Smooth muscle cell (in vitro differentiated cells): ENCODE data around the gene ARVCF. TPM values are rescaled to one million over a fixed set of nuclear protein-coding genes. Genes with fewer than 3 reads are reported as not detected.

Source experiments
- DNase-seq: peaks from one replicate; lab custom pipeline; 2025; ENCODE audit not compliant: unreplicated experiment; lab: John Stamatoyannopoulos, UW
- H2AFZ ChIP-seq: fragments of 200-600 bp; sonication (generic); 2 replicates; pipeline ENCODE4 v1.6.0; 2016; ENCODE audit warnings: antibody characterized with exemption, low read depth, mild to moderate bottlenecking
- H3F3A ChIP-seq: fragments of 200-600 bp; sonication (generic); 2 replicates; pipeline ENCODE4 v1.6.0; 2017; ENCODE audit warnings: antibody characterized with exemption, low read depth
- H3K27ac ChIP-seq: fragments of 200-600 bp; sonication (generic); 2 replicates; pipeline ENCODE4 v1.5.1; 2016; ENCODE audit warnings: low read depth, mild to moderate bottlenecking
- H3K27me3 ChIP-seq: fragments of 200-600 bp; sonication (generic); 2 replicates; pipeline ENCODE4 v1.6.1; 2016; ENCODE audit warnings: low read depth, mild to moderate bottlenecking
- H3K36me3 ChIP-seq: fragments of 200-600 bp; sonication (generic); 2 replicates; pipeline ENCODE4 v1.5.1; 2016; ENCODE audit warnings: low read depth
- H3K4me1 ChIP-seq: fragments of 200-600 bp; sonication (generic); 2 replicates; pipeline ENCODE4 v1.5.1; 2016; ENCODE audit warnings: low read depth
- H3K4me2 ChIP-seq: fragments of 200-600 bp; sonication (generic); 2 replicates; pipeline ENCODE4 v1.6.0; 2016; ENCODE audit warnings: mild to moderate bottlenecking
- H3K4me3 ChIP-seq: fragments of 200-600 bp; sonication (generic); 2 replicates; pipeline ENCODE4 v1.5.1; 2016; ENCODE audit warnings: mild to moderate bottlenecking
- H3K79me2 ChIP-seq: fragments of 200-600 bp; sonication (generic); 2 replicates; pipeline ENCODE4 v1.6.0; 2016; ENCODE audit warnings: low read depth, mild to moderate bottlenecking
- H3K9ac ChIP-seq: fragments of 200-600 bp; sonication (generic); 2 replicates; pipeline ENCODE4 v1.6.0; 2016; ENCODE audit warnings: low read depth
- H3K9me3 ChIP-seq: fragments of 200-600 bp; sonication (generic); replicated peaks from 2 replicates; pipeline ENCODE4 v1.5.1; 2016; ENCODE audit warnings: low read depth
- H4K20me1 ChIP-seq: fragments of 200-600 bp; sonication (generic); 2 replicates; pipeline ENCODE4 v1.6.0; 2016; ENCODE audit warnings: low read depth
- CTCF ChIP-seq: fragments of 200-600 bp; sonication (generic); IDR thresholded peaks from 2 replicates; pipeline ENCODE4 v1.5.1; 2017; ENCODE audit warnings: borderline replicate concordance, mild to moderate bottlenecking, antibody characterized with exemption; ENCODE audit not compliant: insufficient read depth, poor library complexity, severe bottlenecking
- WGBS: methylation state at CpG from one replicate; pipeline ENCODE4 v1.1.7; 2016; ENCODE audit warnings: low lambda C conversion rate; 5-methylcytosine and 5-hydroxymethylcytosine counted together
- polyA plus RNA-seq: library from polyadenylated mRNA; unstranded; fragments of >200 nt; fragmentation: Nextera tagmentation; extraction: Ambion mirVana; gene quantifications from 2 replicates; pipeline ENCODE4 v1.2.1, GENCODE V29; 2016
- total RNA-seq: library from RNA; depleted of rRNA; stranded (reverse); fragments of >200 nt; gene quantifications from 2 replicates; pipeline ENCODE4 v1.2.3, GENCODE V29; 2014

The ARVCF gene
- total and polyA plus RNA-seq, 2 experiments from 2014 or later = 5.4 to 10.6 TPM

- Histone ChIP-seq H3K4me1 (no peaks in the 10 kb centered on the region), H3F3A (no peaks in the 10 kb centered on the region), H2AFZ (no peak overlapping the region), H3K27ac (no peak overlapping the region), H3K4me2 (no peak overlapping the region), H3K4me3 (no peak overlapping the region), H3K79me2 (no peaks in the 10 kb centered on the region), H3K9me3 (no peaks in the 10 kb centered on the region), H3K27me3 (no peaks in the 10 kb centered on the region), H3K36me3 (no peaks in the 10 kb centered on the region), H3K9ac (no peak overlapping the region), H4K20me1 (peaks cover 6% of the 10 kb centered on the region)
- no peak for TF ChIP-seq CTCF
- no peak for DNase-seq
- WGBS = 93% methylated on average over 3 of the region's 3 CpGs
These were observed 47.5 kb upstream of the ARVCF start for GRCh38 chr22:20064140-20064480.

GRCh38 chr22:20063271-20064139 lies 46.9 kb upstream of the ARVCF start:
- H2AFZ ChIP-seq = no peak overlapping the region
- H4K20me1 ChIP-seq = peaks cover 8% of the 10 kb centered on the region
- TF ChIP-seq CTCF = no peak
- H3K9ac ChIP-seq = no peak overlapping the region
- H3F3A ChIP-seq = no peaks in the 10 kb centered on the region
- no peak overlapping the region for H3K4me3 ChIP-seq
- no peak overlapping the region for H3K4me2 ChIP-seq
- no peaks in the 10 kb centered on the region for H3K4me1 ChIP-seq
- H3K27me3 ChIP-seq = no peaks in the 10 kb centered on the region
- no peak overlapping the region for H3K27ac ChIP-seq
- WGBS = 97% methylated on average over 27 of the region's 27 CpGs
- DNase-seq = no peak
- no peaks in the 10 kb centered on the region for H3K36me3 ChIP-seq
- H3K79me2 ChIP-seq = no peaks in the 10 kb centered on the region
- no peaks in the 10 kb centered on the region for H3K9me3 ChIP-seq

- H3K79me2 ChIP-seq = no peaks in the 10 kb centered on the region
- no peak for TF ChIP-seq CTCF
- no peaks in the 10 kb centered on the region for H3K36me3 ChIP-seq
- 66% methylated on average over 11 of the region's 11 CpGs for WGBS
- no peak overlapping the region for H3K27ac ChIP-seq
- no peak overlapping the region for H3K4me3 ChIP-seq
- no peaks in the 10 kb centered on the region for H3K9me3 ChIP-seq
- H3K9ac ChIP-seq = no peak overlapping the region
- no peaks in the 10 kb centered on the region for H3K27me3 ChIP-seq
- H3F3A ChIP-seq = no peaks in the 10 kb centered on the region
- H3K4me1 ChIP-seq = no peaks in the 10 kb centered on the region
- peaks cover 8% of the 10 kb centered on the region for H4K20me1 ChIP-seq
- DNase-seq = no peak
- H2AFZ ChIP-seq = no peak overlapping the region
- no peak overlapping the region for H3K4me2 ChIP-seq
These were observed 46.1 kb upstream of the ARVCF start for GRCh38 chr22:20062766-20063083.
